ENCODE measurements around the gene IRS2.

IRS2 gene

GRCh38 chr13:109728791-109729731 is 57.3 kb downstream of the IRS2 start:
- DNase-seq: no peak

GRCh38 chr13:109728061-109728460 is 58.3 kb downstream of the IRS2 start:
- no peak for DNase-seq

GRCh38 chr13:109727251-109727650 is 59.1 kb downstream of the IRS2 start:
- DNase-seq: no peak

- no peak for DNase-seq
Observed at GRCh38 chr13:109725995-109726637, 60.3 kb downstream of the IRS2 start.

GRCh38 chr13:109725297-109725696 is 61.1 kb downstream of the IRS2 start:
- no peak for DNase-seq

- DNase-seq: no peak
Observed at GRCh38 chr13:109724603-109725002, 61.8 kb downstream of the IRS2 start.

GRCh38 chr13:109723046-109723445 is 63.3 kb downstream of the IRS2 start:
- DNase-seq: no peak

GRCh38 chr13:109722068-109722467 is 64.3 kb downstream of the IRS2 start:
- DNase-seq: no peak

- DNase-seq: no peak
Observed at GRCh38 chr13:109720758-109721184, 65.6 kb downstream of the IRS2 start.

- no peak for DNase-seq
Observed at GRCh38 chr13:109719962-109720646, 66.3 kb downstream of the IRS2 start.

GRCh38 chr13:109718726-109719125 is 67.7 kb downstream of the IRS2 start:
- no peak for DNase-seq

GRCh38 chr13:109717686-109718085 is 68.7 kb downstream of the IRS2 start:
- DNase-seq: no peak

GRCh38 chr13:109715902-109716301 is 70.5 kb downstream of the IRS2 start:
- no peak for DNase-seq

- no peak for DNase-seq
Observed at GRCh38 chr13:109713681-109714080, 72.7 kb downstream of the IRS2 start.

- no peak for DNase-seq
Observed at GRCh38 chr13:109712124-109712722, 74.2 kb downstream of the IRS2 start.

GRCh38 chr13:109707742-109708617 is 78.4 kb downstream of the IRS2 start:
- DNase-seq: no peak

GRCh38 chr13:109707044-109707741 is 79.2 kb downstream of the IRS2 start:
- no peak for DNase-seq

- DNase-seq: no peak
Observed at GRCh38 chr13:109706015-109706715, 80.2 kb downstream of the IRS2 start.

- no peak for DNase-seq
Observed at GRCh38 chr13:109704771-109705635, 81.4 kb downstream of the IRS2 start.

- DNase-seq: no peak
Observed at GRCh38 chr13:109703250-109703649, 83.1 kb downstream of the IRS2 start.

Measured in central memory CD4-positive, alpha-beta T cell (primary cell).